Endothelial cell of umbilical vein (primary cell): ENCODE data around the gene ZNF302. TPM values are rescaled to one million over a fixed set of nuclear protein-coding genes. Genes with fewer than 3 reads are reported as not detected.

Experiments used
- BruUV-seq: library from RNA; stranded (reverse); fragments of 400-500 nt; replicated peaks from 2 replicates; lab custom pipeline; 2021; lab: Mats Ljungman, UMichigan
- CTCF ChIA-PET: fragments of 300-600, 350-600 bp; sonication (Branson Sonifier 250); formaldehyde crosslinking; loops from one replicate; lab custom pipeline; 2021; ENCODE audit warnings: antibody characterized with exemption, inconsistent platforms; lab: Charles Lee
- POLR2A ChIA-PET: fragments of 300-600, 350-600 bp; sonication (Branson Sonifier 250); formaldehyde crosslinking; loops from one replicate; lab custom pipeline; 2021; ENCODE audit warnings: antibody characterized with exemption, inconsistent platforms; lab: Charles Lee
- DNase-seq: peaks from one replicate; pipeline ENCODE4 v3.0.0-alpha.2; 2011; ENCODE audit warnings: low read depth, low spot score
- FAIRE-seq: peaks from 2 replicates; lab custom pipeline; 2011; peaks lifted over from hg19 to GRCh38; lab: Jason Lieb, UNC
- H2AFZ ChIP-seq: 2 replicates; pipeline ENCODE4 v1.6.0; 2012; ENCODE audit warnings: low read depth, low read length, control low read depth, inconsistent platforms
- H3K27ac ChIP-seq: 2 replicates; pipeline ENCODE4 v1.5.1; 2011; ENCODE audit warnings: low read depth, mild to moderate bottlenecking, control low read depth, low read length, moderate library complexity; ENCODE audit not compliant: insufficient read depth
- H3K27me3 ChIP-seq, 2 experiments: 2 replicates each; pipeline versions ENCODE4 v1.6.0 to v1.6.1; 2011; ENCODE audit warnings: low read length in 2 of 2, mixed read lengths in 1 of 2; ENCODE audit not compliant: control insufficient read depth in 2 of 2, insufficient read depth in 2 of 2
- H3K36me3 ChIP-seq, 2 experiments: 2 replicates in 1 of 2; 3 replicates in 1 of 2; pipeline ENCODE4 v1.5.1; 2011; ENCODE audit warnings: low read length in 2 of 2, mild to moderate bottlenecking in 1 of 2, moderate library complexity in 1 of 2; ENCODE audit not compliant: control insufficient read depth in 2 of 2, insufficient read depth in 2 of 2; ENCODE audit errors: extremely low read depth in 1 of 2
- H3K4me1 ChIP-seq: 3 replicates; pipeline ENCODE4 v1.5.1; 2011; ENCODE audit warnings: mild to moderate bottlenecking, low read length; ENCODE audit not compliant: control insufficient read depth, insufficient read depth; ENCODE audit errors: extremely low read depth
- H3K4me2 ChIP-seq: 2 replicates; pipeline ENCODE4 v1.6.1; 2011; ENCODE audit warnings: low read length, control low read depth, mixed read lengths; ENCODE audit not compliant: insufficient read depth
- H3K4me3 ChIP-seq, 3 experiments: fragments of 200-600 bp in 1 of 3; sonication (generic), shearing (Covaris generic) in 1 of 3; replicated peaks in 1 of 3; 2 replicates each; pipeline ENCODE4 v1.5.1; 2011 to 2016; ENCODE audit warnings: control low read depth in 3 of 3, low read length in 3 of 3, mild to moderate bottlenecking in 2 of 3, inconsistent platforms in 1 of 3, low read depth in 1 of 3, moderate library complexity in 1 of 3; ENCODE audit not compliant: insufficient read depth in 1 of 3
- H3K79me2 ChIP-seq: 2 replicates; pipeline ENCODE4 v1.6.0; 2012; ENCODE audit warnings: low read length, inconsistent platforms; ENCODE audit not compliant: control insufficient read depth, insufficient read depth
- H3K9ac ChIP-seq: replicated peaks from 2 replicates; pipeline ENCODE3; 2011; ENCODE audit warnings: low read length, control low read depth; ENCODE audit not compliant: insufficient read depth; ENCODE audit errors: extremely low read depth
- H3K9me1 ChIP-seq: replicated peaks from 3 replicates; pipeline ENCODE4 v1.6.0; 2011; ENCODE audit warnings: mild to moderate bottlenecking, low read length; ENCODE audit not compliant: control insufficient read depth, insufficient read depth; ENCODE audit errors: extremely low read depth
- H3K9me3 ChIP-seq: replicated peaks from 2 replicates; pipeline ENCODE4 v1.5.1; 2012; ENCODE audit warnings: low read length, inconsistent platforms; ENCODE audit not compliant: control insufficient read depth, insufficient read depth
- H4K20me1 ChIP-seq: replicated peaks from 2 replicates; pipeline ENCODE3; 2011; ENCODE audit warnings: mild to moderate bottlenecking, low read length; ENCODE audit not compliant: control insufficient read depth, insufficient read depth; ENCODE audit errors: extremely low read depth
- CTCF ChIP-seq, 2 donors: IDR thresholded peaks; 1 replicate in 1 of 2; 2 replicates in 1 of 2; pipeline ENCODE4 v1.5.1; 2011; ENCODE audit warnings: low read length in 2 of 2, mild to moderate bottlenecking in 2 of 2, moderate library complexity in 2 of 2, control low read depth in 1 of 2, inconsistent platforms in 1 of 2, low read depth in 1 of 2; ENCODE audit not compliant: insufficient read depth in 1 of 2; ENCODE audit errors: extremely low read depth in 1 of 2
- EZH2 ChIP-seq: IDR thresholded peaks from 2 replicates; pipeline ENCODE4 v1.6.1; 2012; ENCODE audit warnings: borderline replicate concordance, low read depth, mild to moderate bottlenecking, moderate library complexity, low read length, inconsistent platforms; ENCODE audit not compliant: severe bottlenecking
- GATA2 ChIP-seq: IDR thresholded peaks from 2 replicates; pipeline ENCODE4 v1.7.0; 2011; ENCODE audit warnings: low read depth, mild to moderate bottlenecking, moderate library complexity, mixed read lengths, low read length; ENCODE audit not compliant: insufficient read length, insufficient read depth
- JUN ChIP-seq: IDR thresholded peaks from 2 replicates; pipeline ENCODE4 v1.6.1; 2011; ENCODE audit warnings: borderline replicate concordance, low read depth; ENCODE audit not compliant: insufficient read length, insufficient read depth
- MYC ChIP-seq: IDR thresholded peaks from one replicate; pipeline ENCODE4 v1.6.1; 2011; ENCODE audit warnings: mild to moderate bottlenecking, low read depth, low read length
- POLR2A ChIP-seq: IDR thresholded peaks from 2 replicates; pipeline ENCODE4 v1.6.1; 2012; ENCODE audit warnings: low read depth, mild to moderate bottlenecking, control low read depth, low read length
- POLR2AphosphoS5 ChIP-seq: IDR thresholded peaks from 2 replicates; pipeline ENCODE4 v1.6.1; 2012; ENCODE audit warnings: low read depth, mild to moderate bottlenecking, control low read depth, low read length, moderate library complexity; ENCODE audit not compliant: insufficient read depth
- dilution Hi-C: fragments of 300-500 bp; cut with MboI; formaldehyde crosslinking; loops from one replicate; pipeline ENCODE4 v1.15.0; 2019; ENCODE audit warnings: low sequenced_read_pairs; ENCODE audit not compliant: extremely low pct_ligation_motif_present
- intact Hi-C: fragments of 100-400 bp; cut with micrococcal nuclease; formaldehyde crosslinking; loops from one replicate; pipeline ENCODE4 v1.10.0; 2022
- polyA plus RNA-seq, 4 experiments: library from polyadenylated mRNA; depleted of rRNA in 3 of 4; stranded (reverse) in 3 of 4; unstranded in 1 of 4; fragments of >200 nt; gene quantifications; 2 replicates each; pipeline versions ENCODE4 v1.2.1 to v1.2.3, GENCODE V29; 2011 to 2012; ENCODE audit warnings: missing spikeins in 1 of 4
- total RNA-seq: library from RNA; stranded (reverse); gene quantifications from 2 replicates; pipeline ENCODE4 v1.2.3, GENCODE V29; 2021
- TF ChIP-seq, protein P1 (sequence below): IDR thresholded peaks from 2 replicates; pipeline ENCODE4 v1.6.1; 2011; ENCODE audit not compliant: insufficient read depth, insufficient read length

Gene ZNF302
- total and polyA plus RNA-seq, 2 donors (not counting 3 experiments of a cell fraction or from before 2014, with no cell fraction given) = 8.1 to 15.6 TPM

GRCh38 chr19:34675919-34676318 is 1.6 kb upstream of the ZNF302 start:
- H3K9me1 ChIP-seq = no peaks in the 10 kb centered on the region
- peaks cover 10% of the 10 kb centered on the region for H3K4me1 ChIP-seq
- no peak overlapping the region for H3K4me3 ChIP-seq
- POLR2A ChIA-PET = no interaction called here
- H3K27me3 ChIP-seq = peaks cover 0 to 2% of the 10 kb centered on the region in 2 experiments
- no TSS peak for BruUV-seq
- H3K36me3 ChIP-seq = peaks cover 2 to 8% of the 10 kb centered on the region in 2 experiments
- H3K4me2 ChIP-seq = no peak overlapping the region
- H3K79me2 ChIP-seq = peaks cover 3% of the 10 kb centered on the region
- intact Hi-C loops = no loop called here
- DNase-seq = no peak
- H4K20me1 ChIP-seq = no peaks in the 10 kb centered on the region
- no peak overlapping the region for H3K27ac ChIP-seq
- no peak overlapping the region for H3K9ac ChIP-seq
- TF ChIP-seq CTCF (IDR thresholded peaks at IDR 0.05; ENCODE audit: extremely low read depth in 1 of 2, insufficient read depth in 1 of 2, low read depth in 1 of 2, low read length in 2 of 2) = no peak
- no peak for TF ChIP-seq MYC
- TF ChIP-seq EZH2 = no peak
- TF ChIP-seq POLR2AphosphoS5 = no peak
- no peak for TF ChIP-seq GATA2
- no peak for TF ChIP-seq POLR2A
- TF ChIP-seq, protein P1, sequence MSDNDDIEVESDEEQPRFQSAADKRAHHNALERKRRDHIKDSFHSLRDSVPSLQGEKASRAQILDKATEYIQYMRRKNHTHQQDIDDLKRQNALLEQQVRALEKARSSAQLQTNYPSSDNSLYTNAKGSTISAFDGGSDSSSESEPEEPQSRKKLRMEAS = no peak
- TF ChIP-seq JUN = no peak
- no peak overlapping the region for H2AFZ ChIP-seq
- no peaks in the 10 kb centered on the region for H3K9me3 ChIP-seq
- dilution Hi-C loops = no loop called here
- FAIRE-seq = no peak
- CTCF ChIA-PET = interaction anchor here (0.7 kb wide), 1 partner anchor 12 kb away, joined by 3 read pairs; no protein-coding TSS in a partner anchor
